A204.1 (cell line): ENCODE measurements around the gene ZCCHC7.
"Not testable (repeated sequence)": the region's sequence is repeated elsewhere in the genome, so short reads cannot be mapped to it uniquely, and the experiment has no call there.

Source experiments
- FAIRE-seq: peaks from 2 replicates; lab custom pipeline; 2012; peaks lifted over from hg19 to GRCh38; lab: Jason Lieb, UNC

The ZCCHC7 gene

GRCh38 chr9:37119907-37120842 lies at the start of gene ZCCHC7:
Gene ZCCHC7, plus strand, starts transcription at chr9:37120574.
- peak; percentile 89 for FAIRE-seq

GRCh38 chr9:37074790-37075189 lies 45.6 kb upstream of the ZCCHC7 start:
- not testable (repeated sequence) for FAIRE-seq

GRCh38 chr9:37079370-37080164 lies 40.8 kb upstream of the ZCCHC7 start:
- peak; percentile 87 for FAIRE-seq

- not testable (repeated sequence) for FAIRE-seq
Measured at GRCh38 chr9:37080165-37080628, 40.2 kb upstream of the ZCCHC7 start.

- FAIRE-seq = not testable (repeated sequence)
Measured at GRCh38 chr9:37081507-37081906, 38.9 kb upstream of the ZCCHC7 start.

- no peak for FAIRE-seq
Measured at GRCh38 chr9:37082214-37082765, 38.1 kb upstream of the ZCCHC7 start.

- no peak for FAIRE-seq
Measured at GRCh38 chr9:37083654-37084053, 36.7 kb upstream of the ZCCHC7 start.

GRCh38 chr9:37085233-37085632 lies 35.1 kb upstream of the ZCCHC7 start:
- no peak for FAIRE-seq

- not testable (repeated sequence) for FAIRE-seq
Measured at GRCh38 chr9:37092714-37093295, 27.6 kb upstream of the ZCCHC7 start.

- FAIRE-seq = no peak
Measured at GRCh38 chr9:37094751-37095150, 25.6 kb upstream of the ZCCHC7 start.

- no peak for FAIRE-seq
Measured at GRCh38 chr9:37096628-37097027, 23.7 kb upstream of the ZCCHC7 start.

- FAIRE-seq = no peak
Measured at GRCh38 chr9:37097294-37097693, 23.1 kb upstream of the ZCCHC7 start.

GRCh38 chr9:37100327-37100726 lies 20.0 kb upstream of the ZCCHC7 start:
- no peak for FAIRE-seq

GRCh38 chr9:37100741-37101140 lies 19.6 kb upstream of the ZCCHC7 start:
- FAIRE-seq = no peak

- no peak for FAIRE-seq
Measured at GRCh38 chr9:37102486-37102885, 17.9 kb upstream of the ZCCHC7 start.

- no peak for FAIRE-seq
Measured at GRCh38 chr9:37104183-37104889, 16.0 kb upstream of the ZCCHC7 start.

- FAIRE-seq = no peak
Measured at GRCh38 chr9:37105234-37105633, 15.1 kb upstream of the ZCCHC7 start.

- no peak for FAIRE-seq
Measured at GRCh38 chr9:37107701-37108100, 12.7 kb upstream of the ZCCHC7 start.

GRCh38 chr9:37114442-37114841 lies 5.9 kb upstream of the ZCCHC7 start:
- not testable (repeated sequence) for FAIRE-seq

- FAIRE-seq = no peak
Measured at GRCh38 chr9:37117956-37118355, 2.4 kb upstream of the ZCCHC7 start.

GRCh38 chr9:37119360-37119759 lies 1.0 kb upstream of the ZCCHC7 start:
- FAIRE-seq = no peak
